B cell (primary cell): ENCODE measurements around the gene PLXNA1. TPM values are rescaled to one million over a fixed set of nuclear protein-coding genes. Genes with fewer than 3 reads are reported as not detected.

ENCODE experiments used
- ATAC-seq: fragments of 200-7000 bp; cut with Tn5 transposase; one replicate; pipeline ENCODE4 v1.10.0; 2021; ENCODE audit warnings: low read depth, mild to moderate bottlenecking, moderate number of reproducible peaks, moderate library complexity
- CTCF ChIA-PET: fragments of 350-600 bp; sonication (Branson Sonifier 250); formaldehyde crosslinking; loops from one replicate; lab custom pipeline; 2021; ENCODE audit warnings: antibody characterized with exemption, inconsistent platforms; lab: Charles Lee
- POLR2A ChIA-PET: fragments of 350-600 bp; sonication (Branson Sonifier 250); formaldehyde crosslinking; loops from one replicate; lab custom pipeline; 2021; ENCODE audit warnings: antibody characterized with exemption; lab: Charles Lee
- DNase-seq: peaks from one replicate; pipeline ENCODE4 v3.0.0; 2013
- H2AFZ ChIP-seq: 2 replicates; pipeline ENCODE4 v1.6.1; 2012; ENCODE audit warnings: mild to moderate bottlenecking, low read depth, low read length; ENCODE audit not compliant: insufficient read depth, poor library complexity, severe bottlenecking
- H3K27ac ChIP-seq, 2 donors: 1 replicate in 1 of 2; 2 replicates in 1 of 2; pipeline ENCODE4 v1.5.1; 2012 to 2013; ENCODE audit warnings: low read length in 2 of 2, mild to moderate bottlenecking in 2 of 2, moderate library complexity in 1 of 2
- H3K27me3 ChIP-seq, 4 experiments: fragments of 200-600 bp in 1 of 4; sonication (generic) in 1 of 4; replicated peaks in 1 of 4; 1 replicate in 2 of 4; 2 replicates in 2 of 4; pipeline versions ENCODE4 v1.6.1 to v1.7.0; 2013 to 2016; ENCODE audit warnings: low read length in 3 of 4, mild to moderate bottlenecking in 2 of 4, mixed read lengths in 1 of 4, moderate library complexity in 1 of 4; ENCODE audit not compliant: insufficient read depth in 4 of 4, control insufficient read depth in 3 of 4; ENCODE audit errors: control extremely low read depth in 1 of 4
- H3K36me3 ChIP-seq, 2 experiments: replicated peaks in 1 of 2; 1 replicate in 1 of 2; 2 replicates in 1 of 2; pipeline versions ENCODE4 v1.6.1 to v1.7.1; 2013; ENCODE audit warnings: low read length in 1 of 2; ENCODE audit not compliant: insufficient read depth in 2 of 2, control insufficient read depth in 1 of 2; ENCODE audit errors: control extremely low read depth in 1 of 2, extremely low read depth in 1 of 2
- H3K4me1 ChIP-seq, 2 donors: fragments of 200-600 bp in 1 of 2; sonication (generic) in 1 of 2; 1 replicate in 1 of 2; 2 replicates in 1 of 2; pipeline versions ENCODE4 v1.5.1 to v1.6.1; 2013 to 2017; ENCODE audit warnings: low read length in 2 of 2; ENCODE audit not compliant: control insufficient read depth in 2 of 2, insufficient read depth in 2 of 2
- H3K4me2 ChIP-seq: replicated peaks from 2 replicates; pipeline ENCODE3; 2012; ENCODE audit warnings: mild to moderate bottlenecking, low read depth, low read length; ENCODE audit not compliant: poor library complexity, severe bottlenecking
- H3K4me3 ChIP-seq, 5 experiments: fragments of 200-600 bp in 1 of 5; sonication (generic) in 1 of 5; 1 replicate in 3 of 5; 2 replicates in 2 of 5; pipeline versions ENCODE4 v1.5.1 to v1.7.0; 2011 to 2016; ENCODE audit warnings: low read length in 4 of 5, mild to moderate bottlenecking in 4 of 5, low read depth in 2 of 5, control low read depth in 1 of 5, moderate library complexity in 1 of 5; ENCODE audit not compliant: insufficient read depth in 1 of 5; ENCODE audit errors: control extremely low read depth in 1 of 5, extremely low read depth in 1 of 5
- H3K79me2 ChIP-seq: fragments of 200-600 bp; sonication (generic); one replicate; pipeline ENCODE4 v1.6.0; 2016; ENCODE audit warnings: low read length; ENCODE audit not compliant: control insufficient read depth, insufficient read depth
- H3K9ac ChIP-seq: fragments of 200-600 bp; sonication (generic); 2 replicates; pipeline ENCODE4 v1.6.1; 2017; ENCODE audit warnings: mild to moderate bottlenecking, low read length, moderate library complexity
- H3K9me3 ChIP-seq, 3 donors: one replicate each; pipeline versions ENCODE4 v1.6.1 to v1.7.1; 2013; ENCODE audit warnings: low read length in 2 of 3; ENCODE audit not compliant: control insufficient read depth in 2 of 3, insufficient read depth in 1 of 3; ENCODE audit errors: control extremely low read depth in 1 of 3
- H4K20me1 ChIP-seq: 2 replicates; pipeline ENCODE4 v1.6.0; 2012; ENCODE audit warnings: mild to moderate bottlenecking, low read length; ENCODE audit not compliant: insufficient read depth, control insufficient read depth, poor library complexity, severe bottlenecking
- H3K27ac Mint-ChIP-seq: one replicate; pipeline ENCODE4 v1.8.0; 2021; ENCODE audit warnings: mixed read lengths
- H3K27me3 Mint-ChIP-seq: one replicate; pipeline ENCODE4 v1.8.0; 2021; ENCODE audit warnings: mixed read lengths
- H3K4me1 Mint-ChIP-seq: one replicate; pipeline ENCODE4 v1.8.0; 2021; ENCODE audit warnings: mixed read lengths
- H3K4me3 Mint-ChIP-seq: one replicate; pipeline ENCODE4 v1.8.0; 2021; ENCODE audit warnings: mixed read lengths
- H3K9me3 Mint-ChIP-seq: one replicate; pipeline ENCODE4 v1.8.0; 2022; ENCODE audit warnings: mixed read lengths; ENCODE audit not compliant: insufficient read depth
- EZH2 ChIP-seq: IDR thresholded peaks from 2 replicates; pipeline ENCODE4 v1.6.1; 2012; ENCODE audit warnings: borderline replicate concordance, low read depth, mild to moderate bottlenecking, moderate library complexity, low read length; ENCODE audit not compliant: insufficient read depth, poor library complexity, severe bottlenecking
- WGBS: methylation state at CpG from one replicate; pipeline ENCODE4 v1.1.5; 2013; ENCODE audit warnings: missing lambda C conversion rate; ENCODE audit not compliant: insufficient coverage; 5-methylcytosine and 5-hydroxymethylcytosine counted together
- intact Hi-C: fragments of 100-400 bp; cut with micrococcal nuclease; formaldehyde crosslinking; loops from one replicate; pipeline ENCODE4 v1.10.0; 2022
- polyA plus RNA-seq: library from polyadenylated mRNA; depleted of rRNA; stranded (reverse); fragments of >200 nt; gene quantifications from 2 replicates; pipeline ENCODE4 v1.2.3, GENCODE V29; 2012
- total RNA-seq, 2 donors: library from RNA; stranded (reverse); fragments of 120-200 nt in 1 of 2; gene quantifications; 1 replicate in 1 of 2; 2 replicates in 1 of 2; pipeline versions ENCODE4 v1.2.3 to v1.2.4, GENCODE V29; 2013 to 2022
- TF ChIP-seq, protein P1 (sequence below): fragments of 200-600 bp; IDR thresholded peaks from one replicate; pipeline ENCODE4 v1.8.0; 2022; ENCODE audit warnings: antibody characterized with exemption, mild to moderate bottlenecking

PLXNA1 gene
- total and polyA plus RNA-seq, 2 donors (not counting 1 experiment from before 2014, with no cell fraction given), result 6.7 to 22.3 TPM

DNA sequence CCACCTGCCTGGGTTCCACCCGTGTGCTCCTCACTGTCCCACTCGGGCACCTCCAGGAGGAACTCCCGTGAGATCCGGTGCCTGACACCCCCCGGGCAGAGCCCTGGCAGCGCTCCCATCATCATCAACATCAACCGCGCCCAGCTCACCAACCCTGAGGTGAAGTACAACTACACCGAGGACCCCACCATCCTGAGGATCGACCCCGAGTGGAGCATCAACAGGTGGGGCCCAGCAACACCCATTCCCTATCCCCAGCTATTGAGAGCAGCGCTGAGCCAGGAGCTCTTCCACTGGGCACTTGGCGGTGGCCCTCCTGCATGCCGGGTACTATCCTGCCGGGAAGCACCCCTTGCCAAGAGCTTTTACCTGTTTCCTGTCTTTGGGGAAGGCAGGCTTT, 33.5 kb downstream of the PLXNA1 start:
- ChIA-PET CTCF (no interaction called here), POLR2A (no interaction called here)
- Histone ChIP-seq H3K36me3 (no peaks in the 10 kb centered on the region), H3K4me3 (no peak overlapping the region), H4K20me1 (no peaks in the 10 kb centered on the region), H3K27me3 (no peaks in the 10 kb centered on the region), H3K9me3 (peaks cover 0 to 4% (median 0%) of the 10 kb centered on the region in 3 donors), H3K27ac (no peak overlapping the region), H3K79me2 (no peaks in the 10 kb centered on the region), H3K4me1 (no peaks in the 10 kb centered on the region), H2AFZ (no peak overlapping the region), H3K9ac (no peak overlapping the region), H3K4me2 (no peak overlapping the region)
- H3K4me1 Mint-ChIP-seq, result peaks cover 5% of the 10 kb centered on the region
- TF ChIP-seq, protein P1, sequence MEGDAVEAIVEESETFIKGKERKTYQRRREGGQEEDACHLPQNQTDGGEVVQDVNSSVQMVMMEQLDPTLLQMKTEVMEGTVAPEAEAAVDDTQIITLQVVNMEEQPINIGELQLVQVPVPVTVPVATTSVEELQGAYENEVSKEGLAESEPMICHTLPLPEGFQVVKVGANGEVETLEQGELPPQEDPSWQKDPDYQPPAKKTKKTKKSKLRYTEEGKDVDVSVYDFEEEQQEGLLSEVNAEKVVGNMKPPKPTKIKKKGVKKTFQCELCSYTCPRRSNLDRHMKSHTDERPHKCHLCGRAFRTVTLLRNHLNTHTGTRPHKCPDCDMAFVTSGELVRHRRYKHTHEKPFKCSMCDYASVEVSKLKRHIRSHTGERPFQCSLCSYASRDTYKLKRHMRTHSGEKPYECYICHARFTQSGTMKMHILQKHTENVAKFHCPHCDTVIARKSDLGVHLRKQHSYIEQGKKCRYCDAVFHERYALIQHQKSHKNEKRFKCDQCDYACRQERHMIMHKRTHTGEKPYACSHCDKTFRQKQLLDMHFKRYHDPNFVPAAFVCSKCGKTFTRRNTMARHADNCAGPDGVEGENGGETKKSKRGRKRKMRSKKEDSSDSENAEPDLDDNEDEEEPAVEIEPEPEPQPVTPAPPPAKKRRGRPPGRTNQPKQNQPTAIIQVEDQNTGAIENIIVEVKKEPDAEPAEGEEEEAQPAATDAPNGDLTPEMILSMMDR, result no peak
- no peak for TF ChIP-seq EZH2
- intact Hi-C loops, result no loop called here
- H3K9me3 Mint-ChIP-seq, result no peaks in the 10 kb centered on the region
- H3K27me3 Mint-ChIP-seq, result no peaks in the 10 kb centered on the region
- ATAC-seq (no peak), DNase-seq (no peak)
- no peak overlapping the region for H3K4me3 Mint-ChIP-seq
- 98% methylated on average over 15 of the region's 15 CpGs for WGBS
- H3K27ac Mint-ChIP-seq, result no peak overlapping the region

DNA sequence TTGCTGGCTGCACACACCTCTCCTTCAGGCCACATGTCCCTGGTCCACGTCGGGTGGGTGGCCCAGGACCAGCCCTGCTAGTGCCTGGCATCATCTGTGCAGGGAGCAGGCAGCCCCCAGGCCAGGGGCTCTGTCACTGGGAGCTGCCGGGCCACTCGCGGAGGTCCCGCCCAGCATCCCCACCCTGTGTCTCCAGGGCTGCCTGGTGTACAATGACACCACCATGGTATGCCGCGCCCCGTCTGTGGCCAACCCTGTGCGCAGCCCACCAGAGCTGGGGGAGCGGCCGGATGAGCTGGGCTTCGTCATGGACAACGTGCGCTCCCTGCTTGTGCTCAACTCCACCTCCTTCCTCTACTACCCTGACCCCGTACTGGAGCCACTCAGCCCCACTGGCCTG, 34.3 kb downstream of the PLXNA1 start:
- intact Hi-C loops, result no loop called here
- H3K9me3 Mint-ChIP-seq, result no peaks in the 10 kb centered on the region
- DNase-seq, result no peak

More for the DNA sequence above, 34.3 kb downstream of the PLXNA1 start:
- peaks cover 0 to 2% (median 0%) of the 10 kb centered on the region in 3 donors for H3K9me3 ChIP-seq
- H3K4me1 ChIP-seq, result no peaks in the 10 kb centered on the region
- ATAC-seq, result no peak
- Mint-ChIP-seq H3K27ac (no peak overlapping the region), H3K4me3 (no peak overlapping the region), H3K4me1 (peaks cover 5% of the 10 kb centered on the region), H3K27me3 (no peaks in the 10 kb centered on the region)
- H3K4me2 ChIP-seq, result no peak overlapping the region
- no peak overlapping the region for H3K27ac ChIP-seq
- no peaks in the 10 kb centered on the region for H4K20me1 ChIP-seq
- H3K4me3 ChIP-seq, result no peak overlapping the region
- 98% methylated on average over 16 of the region's 16 CpGs for WGBS
- no peaks in the 10 kb centered on the region for H3K79me2 ChIP-seq
- POLR2A ChIA-PET, result no interaction called here
- no peaks in the 10 kb centered on the region for H3K36me3 ChIP-seq
- CTCF ChIA-PET, result no interaction called here
- TF ChIP-seq, protein P1, result no peak
- no peak for TF ChIP-seq EZH2
- H3K9ac ChIP-seq, result no peak overlapping the region
- no peak overlapping the region for H2AFZ ChIP-seq
- H3K27me3 ChIP-seq, result no peaks in the 10 kb centered on the region
